ENCODE measurements around the gene ATP2A1.
"Not testable (repeated sequence)": the region's sequence is repeated elsewhere in the genome, so short reads cannot be mapped to it uniquely, and the experiment has no call there.

The ATP2A1 gene

GRCh38 chr16:28883221-28883996 is 5.1 kb downstream of the ATP2A1 start:
- H3K27ac Mint-ChIP-seq: no peak overlapping the region
- ATAC-seq (no peak), DNase-seq (no peak)
- H3K4me1 Mint-ChIP-seq: peaks cover 21% of the 10 kb centered on the region
- no peaks in the 10 kb centered on the region for H3K9me3 Mint-ChIP-seq
- no peaks in the 10 kb centered on the region for H3K36me3 Mint-ChIP-seq (ENCODE audit: low read depth)
- no peak overlapping the region for H3K4me3 Mint-ChIP-seq
- peaks cover 10% of the 10 kb centered on the region for H3K27me3 Mint-ChIP-seq

GRCh38 chr16:28884045-28884444 is 5.8 kb downstream of the ATP2A1 start:
- ATAC-seq (no peak), DNase-seq (no peak)
- Mint-ChIP-seq H3K4me3 (no peak overlapping the region), H3K27ac (no peak overlapping the region), H3K9me3 (no peaks in the 10 kb centered on the region), H3K36me3 (ENCODE audit: low read depth) (no peaks in the 10 kb centered on the region), H3K27me3 (peaks cover 10% of the 10 kb centered on the region), H3K4me1 (peaks cover 16% of the 10 kb centered on the region)

GRCh38 chr16:28886945-28887344 is 8.7 kb downstream of the ATP2A1 start:
- DNase-seq (no peak), ATAC-seq (no peak)
- H3K9me3 Mint-ChIP-seq: no peaks in the 10 kb centered on the region
- no peaks in the 10 kb centered on the region for H3K36me3 Mint-ChIP-seq (ENCODE audit: low read depth)
- peaks cover 2% of the 10 kb centered on the region for H3K27me3 Mint-ChIP-seq
- H3K4me1 Mint-ChIP-seq: no peaks in the 10 kb centered on the region
- H3K27ac Mint-ChIP-seq: no peak overlapping the region
- H3K4me3 Mint-ChIP-seq: no peak overlapping the region

GRCh38 chr16:28890355-28890754 is 12.1 kb downstream of the ATP2A1 start:
- not testable (repeated sequence) for ATAC-seq; DNase-seq; H3K36me3 Mint-ChIP-seq (ENCODE audit: low read depth); H3K27me3 Mint-ChIP-seq; H3K4me3 Mint-ChIP-seq; H3K4me1 Mint-ChIP-seq; H3K27ac Mint-ChIP-seq; H3K9me3 Mint-ChIP-seq

GRCh38 chr16:28891964-28892890 is 13.9 kb downstream of the ATP2A1 start:
- Mint-ChIP-seq H3K27ac (no peak overlapping the region), H3K9me3 (no peaks in the 10 kb centered on the region), H3K4me3 (no peak overlapping the region), H3K27me3 (no peaks in the 10 kb centered on the region), H3K4me1 (no peaks in the 10 kb centered on the region), H3K36me3 (ENCODE audit: low read depth) (no peaks in the 10 kb centered on the region)
- ATAC-seq (no peak), DNase-seq (no peak)

- no peak overlapping the region for H3K27ac Mint-ChIP-seq
- no peaks in the 10 kb centered on the region for H3K36me3 Mint-ChIP-seq (ENCODE audit: low read depth)
- H3K4me1 Mint-ChIP-seq: no peaks in the 10 kb centered on the region
- DNase-seq (no peak), ATAC-seq (no peak)
- H3K27me3 Mint-ChIP-seq: no peaks in the 10 kb centered on the region
- H3K9me3 Mint-ChIP-seq: no peaks in the 10 kb centered on the region
- H3K4me3 Mint-ChIP-seq: no peak overlapping the region
Observed at GRCh38 chr16:28893291-28893690, 15.0 kb downstream of the ATP2A1 start.

GRCh38 chr16:28895609-28896008 is 17.3 kb downstream of the ATP2A1 start:
- DNase-seq: no peak
- no peaks in the 10 kb centered on the region for H3K36me3 Mint-ChIP-seq (ENCODE audit: low read depth)
- no peak overlapping the region for H3K4me3 Mint-ChIP-seq
- no peak for ATAC-seq
- no peaks in the 10 kb centered on the region for H3K9me3 Mint-ChIP-seq
- no peaks in the 10 kb centered on the region for H3K4me1 Mint-ChIP-seq
- no peaks in the 10 kb centered on the region for H3K27me3 Mint-ChIP-seq
- no peak overlapping the region for H3K27ac Mint-ChIP-seq

GRCh38 chr16:28897826-28898225 is 19.5 kb downstream of the ATP2A1 start:
- ATAC-seq (no peak), DNase-seq (no peak)
- peaks cover 2% of the 10 kb centered on the region for H3K4me1 Mint-ChIP-seq
- no peaks in the 10 kb centered on the region for H3K27me3 Mint-ChIP-seq
- no peaks in the 10 kb centered on the region for H3K9me3 Mint-ChIP-seq
- no peak overlapping the region for H3K4me3 Mint-ChIP-seq
- no peaks in the 10 kb centered on the region for H3K36me3 Mint-ChIP-seq (ENCODE audit: low read depth)
- no peak overlapping the region for H3K27ac Mint-ChIP-seq

- no peak for DNase-seq
- H3K27ac Mint-ChIP-seq: no peak overlapping the region
- H3K4me1 Mint-ChIP-seq: peaks cover 3% of the 10 kb centered on the region
- no peak overlapping the region for H3K4me3 Mint-ChIP-seq
- H3K36me3 Mint-ChIP-seq (ENCODE audit: low read depth): no peaks in the 10 kb centered on the region
- no peak for ATAC-seq
- no peaks in the 10 kb centered on the region for H3K9me3 Mint-ChIP-seq
- no peaks in the 10 kb centered on the region for H3K27me3 Mint-ChIP-seq
Observed at GRCh38 chr16:28898266-28898665, 20.0 kb downstream of the ATP2A1 start.

- Mint-ChIP-seq H3K9me3 (no peaks in the 10 kb centered on the region), H3K4me1 (peaks cover 3% of the 10 kb centered on the region), H3K27ac (no peak overlapping the region), H3K27me3 (no peaks in the 10 kb centered on the region), H3K36me3 (ENCODE audit: low read depth) (no peaks in the 10 kb centered on the region), H3K4me3 (no peak overlapping the region)
- no peak for ATAC-seq
- no peak for DNase-seq
Observed at GRCh38 chr16:28898942-28899341, 20.7 kb downstream of the ATP2A1 start.

GRCh38 chr16:28899882-28900590 is 21.7 kb downstream of the ATP2A1 start:
- H3K4me3 Mint-ChIP-seq: no peak overlapping the region
- peaks cover 3% of the 10 kb centered on the region for H3K4me1 Mint-ChIP-seq
- DNase-seq (no peak), ATAC-seq (no peak)
- H3K27me3 Mint-ChIP-seq: no peaks in the 10 kb centered on the region
- no peaks in the 10 kb centered on the region for H3K36me3 Mint-ChIP-seq (ENCODE audit: low read depth)
- H3K9me3 Mint-ChIP-seq: no peaks in the 10 kb centered on the region
- H3K27ac Mint-ChIP-seq: no peak overlapping the region

- DNase-seq: no peak
- no peaks in the 10 kb centered on the region for H3K27me3 Mint-ChIP-seq
Observed at GRCh38 chr16:28900601-28901000, 22.3 kb downstream of the ATP2A1 start.

GRCh38 chr16:28901862-28902261 is 23.6 kb downstream of the ATP2A1 start:
- no peak overlapping the region for H3K4me3 Mint-ChIP-seq
- ATAC-seq: no peak
- DNase-seq: no peak
- H3K4me1 Mint-ChIP-seq: peaks cover 3% of the 10 kb centered on the region
- H3K36me3 Mint-ChIP-seq (ENCODE audit: low read depth): no peaks in the 10 kb centered on the region
- H3K9me3 Mint-ChIP-seq: no peaks in the 10 kb centered on the region
- H3K27me3 Mint-ChIP-seq: no peaks in the 10 kb centered on the region
- H3K27ac Mint-ChIP-seq: no peak overlapping the region

More at GRCh38 chr16:28900601-28901000, 22.3 kb downstream of the ATP2A1 start:
- ATAC-seq: no peak
- Mint-ChIP-seq H3K36me3 (ENCODE audit: low read depth) (no peaks in the 10 kb centered on the region), H3K9me3 (no peaks in the 10 kb centered on the region), H3K27ac (no peak overlapping the region), H3K4me3 (no peak overlapping the region), H3K4me1 (peaks cover 3% of the 10 kb centered on the region)

- Mint-ChIP-seq H3K27me3 (no peaks in the 10 kb centered on the region), H3K4me3 (no peak overlapping the region), H3K36me3 (ENCODE audit: low read depth) (no peaks in the 10 kb centered on the region), H3K4me1 (peaks cover 3% of the 10 kb centered on the region), H3K9me3 (no peaks in the 10 kb centered on the region), H3K27ac (no peak overlapping the region)
- no peak for DNase-seq
- ATAC-seq: peak; percentile 27
Observed at GRCh38 chr16:28902909-28903308, 24.6 kb downstream of the ATP2A1 start.

Measured in activated naive CD8-positive, alpha-beta T cell treated with anti-CD3 and anti-CD28 coated beads, Interleukin-2, amount 50 U/mL, for 24 hours (primary cell).